GM10266 (cell line): ENCODE measurements around the gene TNFAIP8L2.
A peak's percentile ranks its signal among the peaks of the same experiment; 100 is the strongest.
"Not testable (repeated sequence)": the region's sequence is repeated elsewhere in the genome, so short reads cannot be mapped to it uniquely, and the experiment has no call there.

ENCODE experiments used
- DNase-seq: peaks from one replicate; pipeline ENCODE4 v3.0.0; 2012; ENCODE audit errors: extremely low spot score
- TF ChIP-seq, protein P1 (sequence below): IDR thresholded peaks from 2 replicates; pipeline ENCODE4 v1.5.1; 2012; ENCODE audit warnings: mild to moderate bottlenecking, low read depth; ENCODE audit not compliant: control insufficient read depth, insufficient read depth; ENCODE audit errors: missing control alignments

Gene TNFAIP8L2

DNA sequence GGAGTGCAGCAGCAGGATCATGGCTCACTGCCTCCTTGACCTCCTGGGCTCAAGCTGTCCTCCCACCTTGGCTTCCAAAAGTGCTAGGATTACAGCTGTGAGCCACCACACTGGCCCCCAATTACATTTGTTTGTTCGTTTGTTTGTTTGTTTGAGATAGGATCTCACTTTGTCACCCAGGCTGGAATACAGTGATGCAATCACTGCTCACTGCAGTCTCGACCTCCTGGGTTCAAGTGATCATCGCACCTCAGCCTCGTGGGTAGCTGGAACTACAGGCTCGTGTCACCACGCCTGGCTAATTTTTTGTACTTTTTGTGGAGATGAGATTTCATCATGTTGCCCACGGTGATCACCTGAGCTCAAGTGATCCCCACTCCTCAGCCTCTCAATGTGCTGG, 35.6 kb downstream of the TNFAIP8L2 start:
- TF ChIP-seq, protein P1, sequence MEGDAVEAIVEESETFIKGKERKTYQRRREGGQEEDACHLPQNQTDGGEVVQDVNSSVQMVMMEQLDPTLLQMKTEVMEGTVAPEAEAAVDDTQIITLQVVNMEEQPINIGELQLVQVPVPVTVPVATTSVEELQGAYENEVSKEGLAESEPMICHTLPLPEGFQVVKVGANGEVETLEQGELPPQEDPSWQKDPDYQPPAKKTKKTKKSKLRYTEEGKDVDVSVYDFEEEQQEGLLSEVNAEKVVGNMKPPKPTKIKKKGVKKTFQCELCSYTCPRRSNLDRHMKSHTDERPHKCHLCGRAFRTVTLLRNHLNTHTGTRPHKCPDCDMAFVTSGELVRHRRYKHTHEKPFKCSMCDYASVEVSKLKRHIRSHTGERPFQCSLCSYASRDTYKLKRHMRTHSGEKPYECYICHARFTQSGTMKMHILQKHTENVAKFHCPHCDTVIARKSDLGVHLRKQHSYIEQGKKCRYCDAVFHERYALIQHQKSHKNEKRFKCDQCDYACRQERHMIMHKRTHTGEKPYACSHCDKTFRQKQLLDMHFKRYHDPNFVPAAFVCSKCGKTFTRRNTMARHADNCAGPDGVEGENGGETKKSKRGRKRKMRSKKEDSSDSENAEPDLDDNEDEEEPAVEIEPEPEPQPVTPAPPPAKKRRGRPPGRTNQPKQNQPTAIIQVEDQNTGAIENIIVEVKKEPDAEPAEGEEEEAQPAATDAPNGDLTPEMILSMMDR, result no peak
- no peak for DNase-seq

DNA sequence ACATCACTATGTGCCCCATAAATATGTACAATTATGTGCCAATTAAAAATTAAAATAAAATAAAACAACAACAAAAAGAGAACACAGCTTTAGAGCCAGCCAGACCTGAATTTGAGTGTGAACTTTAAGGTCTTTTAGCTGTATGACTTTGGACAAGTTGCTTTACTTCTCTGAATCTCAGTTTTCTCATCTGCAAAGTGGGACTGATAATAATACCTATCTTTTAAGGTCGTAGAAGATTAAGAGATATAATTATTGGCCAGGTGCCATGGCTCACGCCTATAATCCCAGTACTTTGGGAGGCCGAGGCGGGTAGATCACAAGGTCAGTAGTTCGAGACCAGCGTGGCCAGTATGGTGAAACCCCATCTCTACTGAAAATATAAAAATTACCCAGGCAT, 36.9 kb downstream of the TNFAIP8L2 start:
- TF ChIP-seq, protein P1, result no peak
- DNase-seq, result no peak

DNA sequence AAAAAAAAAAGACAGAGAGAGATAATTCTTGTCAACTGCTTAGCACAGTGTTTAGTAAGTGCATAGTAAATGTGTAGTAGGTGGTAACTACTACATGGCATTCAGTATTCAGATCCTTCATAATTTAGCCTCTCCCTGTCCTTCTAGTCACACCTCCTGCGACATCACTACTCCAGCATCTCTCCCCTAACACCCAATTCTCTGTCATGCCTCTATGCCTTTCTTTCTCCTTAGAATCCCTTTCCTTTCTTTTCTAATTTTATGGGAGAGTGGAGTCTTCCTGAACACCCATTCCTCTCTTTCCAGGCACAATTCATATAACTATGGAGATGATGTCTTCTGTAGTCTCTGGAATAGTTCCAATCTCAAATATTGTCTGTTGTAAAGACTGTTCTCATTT, 37.4 kb downstream of the TNFAIP8L2 start:
- no peak for DNase-seq
- TF ChIP-seq, protein P1, result no peak

DNA sequence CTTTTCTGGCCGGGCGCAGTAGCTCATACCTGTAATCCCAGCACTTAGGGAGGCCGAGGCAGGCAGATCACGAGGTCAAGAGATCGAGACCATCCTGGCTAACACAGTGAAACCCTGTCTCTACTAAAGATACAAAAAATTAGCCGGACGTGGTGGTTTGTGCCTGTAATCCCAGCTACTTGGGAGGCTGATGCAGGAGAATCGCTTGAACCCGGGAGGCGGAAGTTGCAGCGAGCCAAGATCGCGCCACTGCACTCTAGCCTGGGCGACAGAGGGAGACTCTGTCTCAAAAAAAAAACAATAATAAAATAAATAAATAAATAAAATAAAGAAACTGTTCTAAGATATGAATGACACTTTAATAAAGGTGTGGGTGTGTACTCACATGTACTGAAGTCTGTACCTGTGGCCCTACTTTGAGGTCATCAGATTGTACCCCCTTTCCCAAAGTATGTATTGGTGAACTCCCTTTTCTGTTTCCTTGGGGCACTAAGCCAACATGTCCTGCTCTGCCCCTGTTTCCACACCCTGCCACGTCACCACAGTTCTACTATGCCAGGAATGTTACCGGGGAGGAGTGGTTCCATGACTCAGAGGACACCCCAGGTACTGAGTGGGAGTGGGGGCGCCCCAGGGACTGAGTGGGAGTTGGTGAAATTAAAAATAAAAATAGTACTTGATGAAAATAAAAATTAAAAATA, 38.6 kb downstream of the TNFAIP8L2 start:
- DNase-seq, result not testable (repeated sequence)

DNA sequence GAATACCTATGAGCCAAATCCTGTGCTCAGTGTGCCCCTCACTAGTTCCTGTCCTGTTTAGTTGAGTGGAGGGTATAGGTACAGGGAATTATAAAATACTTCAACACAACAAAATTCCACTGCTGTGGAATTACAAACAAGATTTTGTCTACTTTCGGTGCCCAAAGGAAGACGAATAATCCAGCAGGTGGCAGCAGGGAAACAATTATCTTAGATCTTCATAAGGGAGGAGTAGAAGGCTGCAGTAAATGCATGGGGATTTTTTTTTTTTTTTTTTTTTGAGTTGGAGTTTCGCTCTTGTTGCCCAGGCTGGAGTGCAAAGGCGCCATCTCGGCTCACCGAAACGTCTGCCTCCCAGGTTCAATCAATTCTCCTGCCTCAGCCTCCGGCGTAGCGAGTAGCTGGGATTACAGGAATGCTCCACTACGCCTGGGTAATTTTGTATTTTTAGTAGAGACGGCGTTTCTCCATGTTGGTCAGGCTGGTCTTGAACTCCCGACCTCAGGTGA, 39.9 kb downstream of the TNFAIP8L2 start:
- TF ChIP-seq, protein P1, result peak; percentile 59
- peak; percentile 51 for DNase-seq

DNA sequence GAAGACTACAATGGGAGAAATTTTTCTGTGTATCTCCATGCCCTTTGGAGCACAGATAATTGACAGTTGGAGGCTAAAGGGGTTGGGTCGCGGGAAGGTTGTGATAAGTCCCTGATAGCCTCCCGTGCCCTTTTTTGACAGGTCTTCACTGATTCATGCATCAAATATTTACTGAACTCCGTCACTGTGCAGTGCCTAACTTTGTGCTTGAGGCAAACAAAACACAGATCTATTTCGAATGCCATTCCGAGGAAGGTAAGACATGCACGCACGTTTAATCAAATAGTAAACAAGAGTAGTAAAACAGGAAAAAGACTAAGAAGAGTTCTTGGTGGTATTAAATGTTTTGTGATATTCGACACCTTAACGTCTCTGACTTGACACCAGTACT, 41.4 kb downstream of the TNFAIP8L2 start:
- TF ChIP-seq, protein P1, result no peak
- DNase-seq, result no peak

DNA sequence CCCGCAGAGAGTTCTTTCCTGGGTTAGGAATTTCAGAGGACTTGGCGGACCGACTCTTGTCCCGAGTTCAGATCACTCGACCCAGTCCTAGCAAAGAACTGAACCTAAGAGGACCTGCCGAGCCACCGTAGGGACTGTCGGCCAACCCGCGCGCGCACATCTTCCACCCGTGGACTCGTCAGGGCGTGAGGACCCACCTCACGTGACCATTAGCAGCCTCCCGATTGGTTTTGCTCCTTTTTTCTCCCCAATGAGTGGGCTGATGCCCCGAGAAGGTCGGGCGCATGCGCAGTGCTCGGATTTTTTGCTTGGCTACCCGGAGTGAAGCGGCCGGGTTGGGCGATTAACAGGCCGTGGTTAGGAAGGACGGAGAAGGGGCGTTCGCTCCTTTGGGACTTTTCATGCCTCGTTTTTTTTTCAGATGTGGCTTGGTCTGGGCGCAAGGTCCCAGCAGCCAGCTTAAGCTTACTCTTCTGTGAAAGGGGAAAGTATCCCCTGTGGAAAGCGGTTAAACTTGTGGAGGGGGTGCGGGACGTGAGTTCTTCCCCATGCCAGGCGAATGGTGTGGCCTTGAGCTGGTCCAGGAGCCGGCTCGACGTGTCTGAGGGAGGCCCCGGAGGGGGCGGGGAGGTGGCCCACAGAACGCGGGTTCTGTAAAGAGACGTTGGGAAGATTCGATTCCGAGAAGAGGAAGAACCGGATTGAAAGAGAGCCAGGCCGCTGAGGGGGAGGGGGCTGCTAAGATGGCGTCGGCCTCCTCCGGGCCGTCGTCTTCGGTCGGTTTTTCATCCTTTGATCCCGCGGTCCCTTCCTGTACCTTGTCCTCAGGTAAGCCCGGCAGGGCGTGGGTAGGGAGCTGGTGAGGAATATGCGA, 42.0 kb downstream of the TNFAIP8L2 start, which contains the start of gene PIP5K1A:
PIP5K1A (plus strand) TSS at position 299 of the 874 bp plus-strand sequence; CDS start at position 744, 445 bp downstream.
- DNase-seq, result peak; percentile 95
- TF ChIP-seq, protein P1, result no peak
